NK-92 (cell line): ENCODE data around the gene ADAMTS2.

ENCODE experiments used
- DNase-seq: peaks from one replicate; lab custom pipeline; 2025; ENCODE audit not compliant: unreplicated experiment; lab: John Stamatoyannopoulos, UW

The ADAMTS2 gene

GRCh38 chr5:179166171-179166885 lies 178.9 kb downstream of the ADAMTS2 start:
- no peak for DNase-seq

GRCh38 chr5:179165421-179166170 lies 179.7 kb downstream of the ADAMTS2 start:
- DNase-seq = no peak

- DNase-seq = no peak
These were observed 180.6 kb downstream of the ADAMTS2 start for GRCh38 chr5:179164331-179165311.

- no peak for DNase-seq
These were observed 181.8 kb downstream of the ADAMTS2 start for GRCh38 chr5:179163236-179164155.

GRCh38 chr5:179162351-179163235 lies 182.7 kb downstream of the ADAMTS2 start:
- DNase-seq = no peak

GRCh38 chr5:179161901-179162300 lies 183.4 kb downstream of the ADAMTS2 start:
- no peak for DNase-seq

- DNase-seq = no peak
These were observed 184.7 kb downstream of the ADAMTS2 start for GRCh38 chr5:179160584-179160983.

GRCh38 chr5:179158556-179158955 lies 186.7 kb downstream of the ADAMTS2 start:
- DNase-seq = no peak

GRCh38 chr5:179154991-179155955 lies 190.0 kb downstream of the ADAMTS2 start:
- no peak for DNase-seq

GRCh38 chr5:179154346-179154990 lies 190.8 kb downstream of the ADAMTS2 start:
- no peak for DNase-seq

GRCh38 chr5:179153921-179154345 lies 191.3 kb downstream of the ADAMTS2 start:
- DNase-seq = no peak

GRCh38 chr5:179153341-179153901 lies 191.8 kb downstream of the ADAMTS2 start:
- DNase-seq = no peak

GRCh38 chr5:179152941-179153340 lies 192.3 kb downstream of the ADAMTS2 start:
- no peak for DNase-seq

- no peak for DNase-seq
These were observed 192.9 kb downstream of the ADAMTS2 start for GRCh38 chr5:179152144-179152895.

GRCh38 chr5:179151286-179152118 lies 193.8 kb downstream of the ADAMTS2 start:
- DNase-seq = no peak

- no peak for DNase-seq
These were observed 195.2 kb downstream of the ADAMTS2 start for GRCh38 chr5:179150011-179150410.
